GM12878 (cell line): ENCODE data around the gene PLXNA4. TPM values are rescaled to one million over a fixed set of nuclear protein-coding genes. Genes with fewer than 3 reads are reported as not detected.

Experiments used
- ATAC-seq: fragments of 200-7000 bp; cut with Tn5 transposase; 3 replicates; pipeline ENCODE4 v1.9.1; 2020; ENCODE audit warnings: mild to moderate bottlenecking, moderate library complexity
- BruUV-seq: library from RNA; stranded (reverse); fragments of 400-500 nt; replicated peaks from 2 replicates; lab custom pipeline; 2021; lab: Mats Ljungman, UMichigan
- CTCF ChIA-PET: fragments of 300-600 bp; sonication (Branson Sonifier 250); formaldehyde crosslinking; extraction: SDS; loops from one replicate; lab custom pipeline; 2021; ENCODE audit warnings: inconsistent platforms; lab: Yijun Ruan, JAX
- POLR2A ChIA-PET: fragments of 350-600 bp; formaldehyde crosslinking; extraction: SDS; loops from one replicate; lab custom pipeline; 2021; ENCODE audit warnings: inconsistent platforms; lab: Charles Lee
- RAD21 ChIA-PET: fragments of 300-600 bp; sonication (Branson Sonifier 250); formaldehyde crosslinking; loops from one replicate; lab custom pipeline; 2023; ENCODE audit warnings: antibody characterized with exemption; ENCODE audit not compliant: unreplicated experiment; lab: Charles Lee
- SMC1A ChIA-PET: fragments of 300-600 bp; sonication (Branson Sonifier 250); formaldehyde crosslinking; loops from one replicate; lab custom pipeline; 2023; ENCODE audit not compliant: unreplicated experiment, uncharacterized antibody; lab: Charles Lee
- DNase-seq: peaks from one replicate; pipeline ENCODE4 v3.0.0-alpha.2; 2011; ENCODE audit warnings: low read depth, low spot score
- FAIRE-seq: peaks from 3 replicates; lab custom pipeline; 2011; peaks lifted over from hg19 to GRCh38; lab: Jason Lieb, UNC
- H2AFZ ChIP-seq: 2 replicates; pipeline ENCODE4 v1.6.0; 2011; ENCODE audit warnings: low read depth, low read length, control low read depth; ENCODE audit not compliant: control insufficient read depth
- H3K27ac ChIP-seq: 2 replicates; pipeline ENCODE4 v1.5.1; 2011; ENCODE audit warnings: control low read depth; ENCODE audit not compliant: control insufficient read depth, insufficient read depth
- H3K27me3 ChIP-seq, 2 experiments: replicated peaks in 1 of 2; 2 replicates each; pipeline versions ENCODE4 v1.6.0 to v1.6.1; 2011; ENCODE audit warnings: low read length in 1 of 2; ENCODE audit not compliant: control insufficient read depth in 2 of 2, insufficient read depth in 2 of 2
- H3K36me3 ChIP-seq, 2 experiments: 2 replicates each; pipeline ENCODE4 v1.5.1; 2011; ENCODE audit warnings: low read length in 1 of 2; ENCODE audit not compliant: control insufficient read depth in 2 of 2, insufficient read depth in 2 of 2
- H3K4me1 ChIP-seq: 2 replicates; pipeline ENCODE4 v1.6.1; 2011; ENCODE audit warnings: mild to moderate bottlenecking, low read length, moderate library complexity, mixed read lengths; ENCODE audit not compliant: control insufficient read depth, insufficient read depth
- H3K4me2 ChIP-seq: 2 replicates; pipeline ENCODE4 v1.6.0; 2011; ENCODE audit warnings: control low read depth; ENCODE audit not compliant: control insufficient read depth, insufficient read depth
- H3K4me3 ChIP-seq: fragments of 200-600 bp; sonication (generic); 2 replicates; pipeline ENCODE4 v1.5.1; 2016
- H3K79me2 ChIP-seq: 2 replicates; pipeline ENCODE4 v1.6.0; 2011; ENCODE audit warnings: low read length; ENCODE audit not compliant: control insufficient read depth, insufficient read depth
- H3K9ac ChIP-seq: 2 replicates; pipeline ENCODE4 v1.8.0; 2011; ENCODE audit warnings: low read length, control low read depth, mixed read lengths; ENCODE audit not compliant: control insufficient read depth, insufficient read depth
- H3K9me3 ChIP-seq: replicated peaks from 3 replicates; pipeline ENCODE4 v1.5.1; 2011; ENCODE audit warnings: mild to moderate bottlenecking, low read length; ENCODE audit not compliant: control insufficient read depth, insufficient read depth
- H4K20me1 ChIP-seq: 2 replicates; pipeline ENCODE4 v1.6.0; 2011; ENCODE audit not compliant: control insufficient read depth, insufficient read depth
- CBX3 ChIP-seq: fragments of 200-600 bp; sonication (generic); IDR thresholded peaks from 2 replicates; pipeline ENCODE4 v1.6.1; 2016; ENCODE audit warnings: low read depth, borderline replicate concordance
- CEBPB ChIP-seq, 2 experiments: fragments of 150-350 bp in 1 of 2; IDR thresholded peaks; 2 replicates each; pipeline ENCODE4 v1.6.1; 2012 to 2014; ENCODE audit warnings: low read depth in 2 of 2, low read length in 2 of 2, borderline replicate concordance in 1 of 2, inconsistent platforms in 1 of 2
- LARP7 ChIP-seq: fragments of 450-650 bp; IDR thresholded peaks from 2 replicates; pipeline ENCODE4 v1.6.1; 2017; ENCODE audit warnings: mild to moderate bottlenecking
- WGBS: methylation state at CpG from one replicate; pipeline ENCODE4 v1.1.6; 2016; ENCODE audit warnings: low lambda C conversion rate; ENCODE audit not compliant: insufficient replicate concordance, insufficient coverage; ENCODE audit errors: missing lambda C conversion rate; 5-methylcytosine and 5-hydroxymethylcytosine counted together
- in situ Hi-C: fragments of 300-500 bp; cut with MboI; formaldehyde crosslinking; loops from 9 replicates; pipeline ENCODE4 v1.14.3; 2018; ENCODE audit warnings: mixed read lengths
- intact Hi-C: fragments of 100-400 bp; cut with micrococcal nuclease; formaldehyde crosslinking; loops from one replicate; pipeline ENCODE4 v1.14.2; 2022; ENCODE audit not compliant: unreplicated experiment
- polyA plus RNA-seq, 11 experiments: library from polyadenylated mRNA; depleted of rRNA in 4 of 11; unstranded in 6 of 11; stranded (reverse) in 5 of 11; fragments of >200 nt; fragmentation: Nextera tagmentation in 4 of 11; fragmentation: Illumina TruSeq in 1 of 11; extraction: Ambion mirVana in 4 of 11; extraction: Trizol in 1 of 11; gene quantifications; 1 replicate in 1 of 11; 2 replicates in 10 of 11; pipeline versions ENCODE4 v1.2.1 to v1.2.3, GENCODE V29; 2011 to 2016; ENCODE audit warnings: inconsistent platforms in 2 of 11, missing spikeins in 2 of 11, low read depth in 1 of 11
- total RNA-seq, 4 experiments: library from RNA; depleted of rRNA in 3 of 4; stranded (reverse); fragments of >200 nt in 3 of 4; fragmentation: Illumina TruSeq in 1 of 4; extraction: Trizol in 1 of 4; gene quantifications; 2 replicates each; pipeline versions ENCODE4 v1.2.1 to v1.2.3, GENCODE V29; 2013 to 2021
- TF ChIP-seq, protein P1 (sequence below): fragments of 450-650 bp; IDR thresholded peaks from 2 replicates; pipeline ENCODE4 v1.6.1; 2017; ENCODE audit warnings: antibody characterized with exemption, mild to moderate bottlenecking, moderate library complexity

PLXNA4 gene
- total and polyA plus RNA-seq, 10 of the 15 experiments (the other 5 are each of a cell fraction or from before 2014, with no cell fraction given), result 0.03 TPM; not detected in 9

GRCh38 chr7:132321387-132321786 is 254.9 kb downstream of the PLXNA4 start:
- SMC1A ChIA-PET, result no interaction called here

More at GRCh38 chr7:132321387-132321786, 254.9 kb downstream of the PLXNA4 start:
- Histone ChIP-seq H3K9ac (no peak overlapping the region), H4K20me1 (no peaks in the 10 kb centered on the region), H3K27ac (no peak overlapping the region), H2AFZ (no peak overlapping the region), H3K4me3 (no peak overlapping the region), H3K79me2 (no peaks in the 10 kb centered on the region), H3K4me1 (no peaks in the 10 kb centered on the region), H3K36me3 (no peaks in the 10 kb centered on the region), H3K9me3 (no peaks in the 10 kb centered on the region), H3K4me2 (no peak overlapping the region), H3K27me3 (peaks cover 0 to 8% of the 10 kb centered on the region in 2 experiments; a peak in 3 of 4 replicates)
- ChIA-PET POLR2A (no interaction called here), CTCF (interaction anchor here (1.5 to 4.8 kb wide), 3 partner anchors 13 to 1113 kb away, joined by 3 to 41 read pairs (median 10); no protein-coding TSS in a partner anchor), RAD21 (interaction anchor here (0.7 kb wide), 1 partner anchor 51 kb away, joined by 3 read pairs; no protein-coding TSS in a partner anchor)
- no peak for ATAC-seq
- FAIRE-seq, result no peak
- in situ Hi-C loops (loop anchor here (25.0 kb wide), 1 partner anchor 1116 kb away; no protein-coding TSS in a partner anchor), intact Hi-C loops (no loop called here)
- TF ChIP-seq CEBPB (IDR thresholded peaks at IDR 0.05; ENCODE audit: borderline replicate concordance in 1 of 2, low read depth in 2 of 2, low read length in 2 of 2) (no peak), CBX3 (no peak), LARP7 (no peak)
- TF ChIP-seq, protein P1, sequence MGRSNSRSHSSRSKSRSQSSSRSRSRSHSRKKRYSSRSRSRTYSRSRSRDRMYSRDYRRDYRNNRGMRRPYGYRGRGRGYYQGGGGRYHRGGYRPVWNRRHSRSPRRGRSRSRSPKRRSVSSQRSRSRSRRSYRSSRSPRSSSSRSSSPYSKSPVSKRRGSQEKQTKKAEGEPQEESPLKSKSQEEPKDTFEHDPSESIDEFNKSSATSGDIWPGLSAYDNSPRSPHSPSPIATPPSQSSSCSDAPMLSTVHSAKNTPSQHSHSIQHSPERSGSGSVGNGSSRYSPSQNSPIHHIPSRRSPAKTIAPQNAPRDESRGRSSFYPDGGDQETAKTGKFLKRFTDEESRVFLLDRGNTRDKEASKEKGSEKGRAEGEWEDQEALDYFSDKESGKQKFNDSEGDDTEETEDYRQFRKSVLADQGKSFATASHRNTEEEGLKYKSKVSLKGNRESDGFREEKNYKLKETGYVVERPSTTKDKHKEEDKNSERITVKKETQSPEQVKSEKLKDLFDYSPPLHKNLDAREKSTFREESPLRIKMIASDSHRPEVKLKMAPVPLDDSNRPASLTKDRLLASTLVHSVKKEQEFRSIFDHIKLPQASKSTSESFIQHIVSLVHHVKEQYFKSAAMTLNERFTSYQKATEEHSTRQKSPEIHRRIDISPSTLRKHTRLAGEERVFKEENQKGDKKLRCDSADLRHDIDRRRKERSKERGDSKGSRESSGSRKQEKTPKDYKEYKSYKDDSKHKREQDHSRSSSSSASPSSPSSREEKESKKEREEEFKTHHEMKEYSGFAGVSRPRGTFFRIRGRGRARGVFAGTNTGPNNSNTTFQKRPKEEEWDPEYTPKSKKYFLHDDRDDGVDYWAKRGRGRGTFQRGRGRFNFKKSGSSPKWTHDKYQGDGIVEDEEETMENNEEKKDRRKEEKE, result no peak
- DNase-seq, result no peak
- no TSS peak for BruUV-seq
- 0% methylated on average over 6 of the region's 6 CpGs for WGBS
